Renal pelvis (tissue), 4 donors: Measurements from ENCODE around the gene NOC3L. TPM values are rescaled to one million over a fixed set of nuclear protein-coding genes. Genes with fewer than 3 reads are reported as not detected.
"Not testable (repeated sequence)": the region's sequence is repeated elsewhere in the genome, so short reads cannot be mapped to it uniquely, and the experiment has no call there.

Source experiments
- DNase-seq: peaks from one replicate; pipeline ENCODE4 v3.0.0-alpha.2; 2013
- polyA plus RNA-seq, 3 donors: library from polyadenylated mRNA; unstranded; fragments of 120-200 nt; gene quantifications; one replicate each; pipeline ENCODE4 v1.2.1, GENCODE V29; 2013; ENCODE audit not compliant: insufficient read length in 3 of 3

NOC3L gene
- polyA plus RNA-seq, 3 donors = 19.2 to 25.8 (median 24.0) TPM

GRCh38 chr10:94370501-94370900, 7.8 kb upstream of the NOC3L start:
- DNase-seq = no peak

GRCh38 chr10:94366382-94366781, 3.6 kb upstream of the NOC3L start:
- no peak for DNase-seq

- DNase-seq = no peak
Observed at GRCh38 chr10:94364482-94364881, 1.7 kb upstream of the NOC3L start.

- DNase-seq = no peak
Observed at GRCh38 chr10:94363251-94363565, 469 bp upstream of the NOC3L start.

- DNase-seq = no peak
Observed at GRCh38 chr10:94361171-94361794, 1.5 kb downstream of the NOC3L start.

GRCh38 chr10:94358480-94358879, 4.3 kb downstream of the NOC3L start:
- DNase-seq = no peak

- DNase-seq = no peak
Observed at GRCh38 chr10:94357193-94357592, 5.5 kb downstream of the NOC3L start.

- no peak for DNase-seq
Observed at GRCh38 chr10:94355841-94356240, 6.9 kb downstream of the NOC3L start.

- no peak for DNase-seq
Observed at GRCh38 chr10:94353336-94353735, 9.4 kb downstream of the NOC3L start.

- DNase-seq = no peak
Observed at GRCh38 chr10:94351089-94351488, 11.7 kb downstream of the NOC3L start.

- DNase-seq = not testable (repeated sequence)
Observed at GRCh38 chr10:94350500-94350899, 12.2 kb downstream of the NOC3L start.

- no peak for DNase-seq
Observed at GRCh38 chr10:94349327-94349726, 13.4 kb downstream of the NOC3L start.

- DNase-seq = no peak
Observed at GRCh38 chr10:94344522-94345122, 18.1 kb downstream of the NOC3L start.

GRCh38 chr10:94343151-94343550, 19.6 kb downstream of the NOC3L start:
- DNase-seq = no peak

- DNase-seq = no peak
Observed at GRCh38 chr10:94334857-94335256, 27.9 kb downstream of the NOC3L start.

GRCh38 chr10:94333051-94333450, 29.7 kb downstream of the NOC3L start:
- no peak for DNase-seq

- no peak for DNase-seq
Observed at GRCh38 chr10:94328613-94329012, 34.1 kb downstream of the NOC3L start.

GRCh38 chr10:94327649-94328048, 35.1 kb downstream of the NOC3L start:
- DNase-seq = no peak

GRCh38 chr10:94324609-94325233, 38.0 kb downstream of the NOC3L start:
- no peak for DNase-seq

- DNase-seq = peak; percentile 52
Observed at GRCh38 chr10:94320285-94320914, 42.3 kb downstream of the NOC3L start.

GRCh38 chr10:94316560-94316959, 46.2 kb downstream of the NOC3L start:
- no peak for DNase-seq

- peak; percentile 37 for DNase-seq
Observed at GRCh38 chr10:94315975-94316464, 46.7 kb downstream of the NOC3L start.

- DNase-seq = no peak
Observed at GRCh38 chr10:94315024-94315451, 47.7 kb downstream of the NOC3L start.
